H9 (cell line): ENCODE measurements around the gene ENTPD1. TPM values are rescaled to one million over a fixed set of nuclear protein-coding genes. Genes with fewer than 3 reads are reported as not detected.

ENCODE experiments used
- DNase-seq: peaks from one replicate; pipeline ENCODE4 v3.0.0-alpha.2; 2017
- H2AFZ ChIP-seq: one replicate; pipeline ENCODE4 v1.6.1; 2013; ENCODE audit warnings: mild to moderate bottlenecking, low read length, control low read depth, moderate library complexity
- H2AK5ac ChIP-seq: 2 replicates; pipeline ENCODE4 v1.6.1; 2013; ENCODE audit warnings: low read length, control low read depth, mixed read lengths; ENCODE audit not compliant: insufficient read length
- H2BK120ac ChIP-seq: one replicate; pipeline ENCODE4 v1.6.1; 2013; ENCODE audit warnings: low read depth, mild to moderate bottlenecking, low read length, control low read depth, inconsistent platforms; ENCODE audit not compliant: poor library complexity, severe bottlenecking
- H2BK12ac ChIP-seq: 2 replicates; pipeline ENCODE4 v1.6.1; 2013; ENCODE audit warnings: low read length, control low read depth, mixed read lengths, low read depth; ENCODE audit not compliant: insufficient read length
- H2BK15ac ChIP-seq: 2 replicates; pipeline ENCODE4 v1.6.1; 2013; ENCODE audit warnings: low read depth, low read length, control low read depth
- H2BK20ac ChIP-seq: one replicate; pipeline ENCODE4 v1.6.1; 2013; ENCODE audit warnings: low read depth, mild to moderate bottlenecking, low read length, control low read depth, inconsistent platforms; ENCODE audit not compliant: poor library complexity, severe bottlenecking
- H2BK5ac ChIP-seq: 2 replicates; pipeline ENCODE4 v1.6.1; 2013; ENCODE audit warnings: low read length, control low read depth, mixed read lengths; ENCODE audit not compliant: insufficient read length
- H3K14ac ChIP-seq: 2 replicates; pipeline ENCODE4 v1.6.1; 2013; ENCODE audit warnings: low read length, control low read depth; ENCODE audit not compliant: insufficient read depth
- H3K18ac ChIP-seq: 2 replicates; pipeline ENCODE4 v1.6.1; 2013; ENCODE audit warnings: low read depth, mild to moderate bottlenecking, mixed read lengths, low read length, control low read depth; ENCODE audit not compliant: insufficient read length
- H3K23ac ChIP-seq: 2 replicates; pipeline ENCODE4 v1.6.1; 2013; ENCODE audit warnings: low read length, control low read depth, mixed read lengths, low read depth; ENCODE audit not compliant: insufficient read length
- H3K23me2 ChIP-seq: 2 replicates; pipeline ENCODE4 v1.6.1; 2013; ENCODE audit warnings: low read depth, mild to moderate bottlenecking, mixed read lengths, low read length, control low read depth; ENCODE audit not compliant: insufficient read length, poor library complexity, severe bottlenecking
- H3K27ac ChIP-seq: 2 replicates; pipeline ENCODE4 v1.5.1; 2013; ENCODE audit warnings: low read length, control low read depth, mixed read lengths, low read depth; ENCODE audit not compliant: insufficient read length
- H3K27me3 ChIP-seq: 2 replicates; pipeline ENCODE4 v1.6.1; 2013; ENCODE audit warnings: low read length, control low read depth, inconsistent platforms; ENCODE audit not compliant: insufficient read depth
- H3K4ac ChIP-seq: 2 replicates; pipeline ENCODE4 v1.6.1; 2013; ENCODE audit warnings: low read depth, mild to moderate bottlenecking, control low read depth, inconsistent platforms, low read length, moderate library complexity
- H3K4me1 ChIP-seq: 2 replicates; pipeline ENCODE4 v1.6.1; 2013; ENCODE audit warnings: low read length, control low read depth, inconsistent platforms; ENCODE audit not compliant: insufficient read depth
- H3K4me2 ChIP-seq: 2 replicates; pipeline ENCODE4 v1.6.1; 2013; ENCODE audit warnings: low read length, control low read depth, mixed read lengths; ENCODE audit not compliant: insufficient read length, insufficient read depth
- H3K56ac ChIP-seq: 2 replicates; pipeline ENCODE4 v1.6.1; 2013; ENCODE audit warnings: low read depth, mild to moderate bottlenecking, mixed read lengths, low read length, control low read depth; ENCODE audit not compliant: insufficient read length
- H3K79me1 ChIP-seq: 2 replicates; pipeline ENCODE4 v1.6.1; 2013; ENCODE audit warnings: low read depth, mild to moderate bottlenecking, moderate library complexity, low read length, control low read depth, inconsistent platforms; ENCODE audit not compliant: insufficient read depth, poor library complexity, severe bottlenecking
- H3K79me2 ChIP-seq: 2 replicates; pipeline ENCODE4 v1.6.1; 2013; ENCODE audit warnings: low read length, control low read depth, inconsistent platforms; ENCODE audit not compliant: insufficient read depth
- H3K9ac ChIP-seq: 2 replicates; pipeline ENCODE4 v1.6.1; 2013; ENCODE audit warnings: low read length, control low read depth, mixed read lengths; ENCODE audit not compliant: insufficient read length; ENCODE audit errors: extremely low read depth
- H3K9me3 ChIP-seq: one replicate; pipeline ENCODE4 v1.6.1; 2013; ENCODE audit warnings: low read depth, low read length, inconsistent platforms; ENCODE audit not compliant: control insufficient read depth
- H3T11ph ChIP-seq: one replicate; pipeline ENCODE4 v1.6.1; 2013; ENCODE audit warnings: mild to moderate bottlenecking, low read length, control low read depth, inconsistent platforms
- H4K20me1 ChIP-seq: one replicate; pipeline ENCODE4 v1.6.1; 2013; ENCODE audit not compliant: control insufficient read depth, insufficient read length, insufficient read depth
- H4K5ac ChIP-seq: 2 replicates; pipeline ENCODE4 v1.6.1; 2013; ENCODE audit warnings: low read depth, mild to moderate bottlenecking, mixed read lengths, low read length, control low read depth; ENCODE audit not compliant: insufficient read length
- H4K8ac ChIP-seq: replicated peaks from 2 replicates; pipeline ENCODE4 v1.6.1; 2013; ENCODE audit warnings: low read length, control low read depth, mixed read lengths, low read depth; ENCODE audit not compliant: insufficient read length
- H4K91ac ChIP-seq: 2 replicates; pipeline ENCODE4 v1.6.1; 2013; ENCODE audit warnings: low read depth, mild to moderate bottlenecking, moderate library complexity, mixed read lengths, low read length, control low read depth; ENCODE audit not compliant: insufficient read length
- H3K27ac Mint-ChIP-seq, 3 experiments: 2 replicates in 2 of 3; 3 replicates in 1 of 3; pipeline ENCODE4 v1.8.0; 2020 to 2021; ENCODE audit warnings: mixed read lengths in 3 of 3, mild to moderate bottlenecking in 1 of 3, moderate library complexity in 1 of 3
- H3K27me3 Mint-ChIP-seq: 2 replicates; pipeline ENCODE4 v1.8.0; 2021; ENCODE audit warnings: low read depth, mild to moderate bottlenecking, moderate library complexity, mixed read lengths
- H3K36me3 Mint-ChIP-seq, 3 experiments: 2 replicates in 2 of 3; 3 replicates in 1 of 3; pipeline ENCODE4 v1.8.0; 2020 to 2021; ENCODE audit warnings: low read depth in 3 of 3, mixed read lengths in 3 of 3; ENCODE audit not compliant: insufficient read depth in 1 of 3
- H3K4me1 Mint-ChIP-seq, 2 experiments: 2 replicates each; pipeline ENCODE4 v1.8.0; 2020; ENCODE audit warnings: mixed read lengths in 2 of 2
- H3K4me3 Mint-ChIP-seq, 2 experiments: 2 replicates in 1 of 2; 3 replicates in 1 of 2; pipeline ENCODE4 v1.8.0; 2020 to 2021; ENCODE audit warnings: mild to moderate bottlenecking in 2 of 2, mixed read lengths in 2 of 2, moderate library complexity in 1 of 2
- H3K9me3 Mint-ChIP-seq, 2 experiments: 2 replicates in 1 of 2; 3 replicates in 1 of 2; pipeline ENCODE4 v1.8.0; 2020; ENCODE audit warnings: mild to moderate bottlenecking in 2 of 2, mixed read lengths in 2 of 2, moderate library complexity in 1 of 2
- CTCF ChIP-seq: fragments of 200-600 bp; sonication (generic); conservative IDR thresholded peaks from 3 replicates; pipeline ENCODE4 v1.8.0; 2021; ENCODE audit warnings: antibody characterized with exemption, mild to moderate bottlenecking
- total RNA-seq: library from RNA; stranded (reverse); gene quantifications from 2 replicates; pipeline ENCODE4 v1.2.1, GENCODE V29; 2021

Gene ENTPD1
- total RNA-seq, 1 experiment from 2014 or later: 1.9 TPM

GRCh38 chr10:95881316-95881715, 125.4 kb downstream of the ENTPD1 start:
- Histone ChIP-seq H2AFZ (no peak overlapping the region), H2BK20ac (no peak overlapping the region), H3K79me2 (no peaks in the 10 kb centered on the region), H3K27me3 (no peaks in the 10 kb centered on the region), H4K8ac (no peak overlapping the region), H4K91ac (no peak overlapping the region), H3K79me1 (no peaks in the 10 kb centered on the region), H2BK12ac (no peak overlapping the region), H3K9ac (no peak overlapping the region), H3K23me2 (no peaks in the 10 kb centered on the region), H2BK5ac (no peak overlapping the region), H2AK5ac (no peak overlapping the region), H3K23ac (no peak overlapping the region), H4K5ac (no peak overlapping the region), H3K18ac (no peak overlapping the region), H2BK15ac (no peak overlapping the region), H4K20me1 (no peaks in the 10 kb centered on the region), H3K56ac (no peak overlapping the region), H3K4me2 (no peak overlapping the region), H3K4me1 (no peaks in the 10 kb centered on the region), H3K14ac (no peak overlapping the region), H3K27ac (no peak overlapping the region), H2BK120ac (no peak overlapping the region), H3T11ph (no peak overlapping the region), H3K9me3 (no peaks in the 10 kb centered on the region), H3K4ac (no peak overlapping the region)
- Mint-ChIP-seq H3K4me3 (no peak overlapping the region), H3K27me3 (no peaks in the 10 kb centered on the region), H3K4me1 (no peaks in the 10 kb centered on the region), H3K27ac (no peak overlapping the region), H3K9me3 (peaks cover 5 to 7% of the 10 kb centered on the region in 2 experiments; a peak in 3 of 5 replicates), H3K36me3 (peaks cover 18 to 23% (median 19%) of the 10 kb centered on the region in 3 experiments)
- no peak for TF ChIP-seq CTCF
- DNase-seq: no peak
